ENCODE results near the gene CNOT8.
A peak's percentile ranks its signal among the peaks of the same experiment; 100 is the strongest.
"Not testable (repeated sequence)": the region's sequence is repeated elsewhere in the genome, so short reads cannot be mapped to it uniquely, and the experiment has no call there.

CNOT8 gene

GRCh38 chr5:154823605-154824004, 34.8 kb upstream of the CNOT8 start:
- Mint-ChIP-seq H3K27ac (no peak overlapping the region), H3K4me3 (no peak overlapping the region), H3K27me3 (ENCODE audit: low read depth) (no peaks in the 10 kb centered on the region), H3K4me1 (ENCODE audit: low read depth) (peaks cover 13% of the 10 kb centered on the region), H3K36me3 (ENCODE audit: low read depth) (peaks cover 19% of the 10 kb centered on the region), H3K9me3 (no peaks in the 10 kb centered on the region)
- DNase-seq (ENCODE audit: low spot score), result no peak

GRCh38 chr5:154824070-154824469, 34.4 kb upstream of the CNOT8 start:
- H3K4me1 Mint-ChIP-seq (ENCODE audit: low read depth), result peaks cover 13% of the 10 kb centered on the region
- no peak overlapping the region for H3K27ac Mint-ChIP-seq
- H3K36me3 Mint-ChIP-seq (ENCODE audit: low read depth), result peaks cover 18% of the 10 kb centered on the region
- DNase-seq (ENCODE audit: low spot score), result no peak
- H3K27me3 Mint-ChIP-seq (ENCODE audit: low read depth), result no peaks in the 10 kb centered on the region
- no peaks in the 10 kb centered on the region for H3K9me3 Mint-ChIP-seq
- H3K4me3 Mint-ChIP-seq, result no peak overlapping the region

- no peaks in the 10 kb centered on the region for H3K27me3 Mint-ChIP-seq (ENCODE audit: low read depth)
- no peaks in the 10 kb centered on the region for H3K9me3 Mint-ChIP-seq
- DNase-seq (ENCODE audit: low spot score), result no peak
- H3K27ac Mint-ChIP-seq, result peak overlapping the region; percentile 81
- peak overlapping the region; percentile 66 for H3K4me3 Mint-ChIP-seq
- peaks cover 26% of the 10 kb centered on the region for H3K4me1 Mint-ChIP-seq (ENCODE audit: low read depth)
- H3K36me3 Mint-ChIP-seq (ENCODE audit: low read depth), result peaks cover 21% of the 10 kb centered on the region
Measured at GRCh38 chr5:154829181-154829588, 29.2 kb upstream of the CNOT8 start.

- H3K4me3 Mint-ChIP-seq, result peak overlapping the region; percentile 66
- no peaks in the 10 kb centered on the region for H3K27me3 Mint-ChIP-seq (ENCODE audit: low read depth)
- H3K27ac Mint-ChIP-seq, result peak overlapping the region; percentile 81
- H3K36me3 Mint-ChIP-seq (ENCODE audit: low read depth), result peaks cover 21% of the 10 kb centered on the region
- peak; percentile 20 for DNase-seq (ENCODE audit: low spot score)
- H3K9me3 Mint-ChIP-seq, result no peaks in the 10 kb centered on the region
- peaks cover 31% of the 10 kb centered on the region for H3K4me1 Mint-ChIP-seq (ENCODE audit: low read depth)
Measured at GRCh38 chr5:154829589-154830218, 28.7 kb upstream of the CNOT8 start.

- Mint-ChIP-seq H3K9me3 (no peaks in the 10 kb centered on the region), H3K4me1 (ENCODE audit: low read depth) (peaks cover 31% of the 10 kb centered on the region), H3K4me3 (peak overlapping the region; percentile 66)
Measured at GRCh38 chr5:154830219-154830595, 28.2 kb upstream of the CNOT8 start.

GRCh38 chr5:154830596-154830995, 27.8 kb upstream of the CNOT8 start:
- Mint-ChIP-seq H3K36me3 (ENCODE audit: low read depth) (peaks cover 20% of the 10 kb centered on the region), H3K4me3 (peak overlapping the region; percentile 66), H3K27ac (peak overlapping the region; percentile 81), H3K27me3 (ENCODE audit: low read depth) (no peaks in the 10 kb centered on the region), H3K9me3 (no peaks in the 10 kb centered on the region), H3K4me1 (ENCODE audit: low read depth) (peaks cover 31% of the 10 kb centered on the region)
- DNase-seq (ENCODE audit: low spot score), result no peak

More at GRCh38 chr5:154830219-154830595, 28.2 kb upstream of the CNOT8 start:
- Mint-ChIP-seq H3K27me3 (ENCODE audit: low read depth) (no peaks in the 10 kb centered on the region), H3K27ac (peak overlapping the region; percentile 81), H3K36me3 (ENCODE audit: low read depth) (peaks cover 21% of the 10 kb centered on the region)
- no peak for DNase-seq (ENCODE audit: low spot score)

- H3K4me3 Mint-ChIP-seq, result no peak overlapping the region
- peaks cover 29% of the 10 kb centered on the region for H3K4me1 Mint-ChIP-seq (ENCODE audit: low read depth)
- no peaks in the 10 kb centered on the region for H3K9me3 Mint-ChIP-seq
- DNase-seq (ENCODE audit: low spot score), result no peak
- H3K27ac Mint-ChIP-seq, result no peak overlapping the region
- H3K36me3 Mint-ChIP-seq (ENCODE audit: low read depth), result peaks cover 15% of the 10 kb centered on the region
- H3K27me3 Mint-ChIP-seq (ENCODE audit: low read depth), result no peaks in the 10 kb centered on the region
Measured at GRCh38 chr5:154831451-154831850, 27.0 kb upstream of the CNOT8 start.

- H3K27me3 Mint-ChIP-seq (ENCODE audit: low read depth); H3K27ac Mint-ChIP-seq; H3K4me3 Mint-ChIP-seq; H3K9me3 Mint-ChIP-seq; DNase-seq (ENCODE audit: low spot score): not testable (repeated sequence)
- Mint-ChIP-seq H3K4me1 (ENCODE audit: low read depth) (peaks cover 29% of the 10 kb centered on the region), H3K36me3 (ENCODE audit: low read depth) (peaks cover 12% of the 10 kb centered on the region)
Measured at GRCh38 chr5:154832804-154833203, 25.6 kb upstream of the CNOT8 start.

- H3K27me3 Mint-ChIP-seq (ENCODE audit: low read depth), result no peaks in the 10 kb centered on the region
- no peaks in the 10 kb centered on the region for H3K9me3 Mint-ChIP-seq
- H3K4me3 Mint-ChIP-seq, result no peak overlapping the region
- peaks cover 12% of the 10 kb centered on the region for H3K36me3 Mint-ChIP-seq (ENCODE audit: low read depth)
- no peak overlapping the region for H3K27ac Mint-ChIP-seq
- DNase-seq (ENCODE audit: low spot score), result no peak
- peaks cover 22% of the 10 kb centered on the region for H3K4me1 Mint-ChIP-seq (ENCODE audit: low read depth)
Measured at GRCh38 chr5:154834053-154834452, 24.4 kb upstream of the CNOT8 start.

GRCh38 chr5:154835701-154836052, 22.8 kb upstream of the CNOT8 start:
- not testable (repeated sequence) for H3K9me3 Mint-ChIP-seq; H3K27me3 Mint-ChIP-seq (ENCODE audit: low read depth); DNase-seq (ENCODE audit: low spot score); H3K36me3 Mint-ChIP-seq (ENCODE audit: low read depth); H3K4me1 Mint-ChIP-seq (ENCODE audit: low read depth); H3K4me3 Mint-ChIP-seq; H3K27ac Mint-ChIP-seq

- no peak overlapping the region for H3K27ac Mint-ChIP-seq
- peaks cover 3% of the 10 kb centered on the region for H3K36me3 Mint-ChIP-seq (ENCODE audit: low read depth)
- no peak overlapping the region for H3K4me3 Mint-ChIP-seq
- H3K9me3 Mint-ChIP-seq, result no peaks in the 10 kb centered on the region
- H3K4me1 Mint-ChIP-seq (ENCODE audit: low read depth), result peaks cover 8% of the 10 kb centered on the region
- DNase-seq (ENCODE audit: low spot score), result no peak
- no peaks in the 10 kb centered on the region for H3K27me3 Mint-ChIP-seq (ENCODE audit: low read depth)
Measured at GRCh38 chr5:154836225-154836624, 22.2 kb upstream of the CNOT8 start.

- Mint-ChIP-seq H3K9me3 (no peaks in the 10 kb centered on the region), H3K4me1 (ENCODE audit: low read depth) (peaks cover 8% of the 10 kb centered on the region), H3K36me3 (ENCODE audit: low read depth) (peaks cover 3% of the 10 kb centered on the region), H3K4me3 (no peak overlapping the region), H3K27ac (no peak overlapping the region), H3K27me3 (ENCODE audit: low read depth) (no peaks in the 10 kb centered on the region)
- DNase-seq (ENCODE audit: low spot score), result no peak
Measured at GRCh38 chr5:154837009-154837901, 21.2 kb upstream of the CNOT8 start.

- no peak for DNase-seq (ENCODE audit: low spot score)
- H3K4me3 Mint-ChIP-seq, result no peak overlapping the region
- H3K27ac Mint-ChIP-seq, result no peak overlapping the region
Measured at GRCh38 chr5:154840435-154841272, 17.8 kb upstream of the CNOT8 start.

GRCh38 chr5:154841273-154841661, 17.2 kb upstream of the CNOT8 start:
- Mint-ChIP-seq H3K27ac (no peak overlapping the region), H3K9me3 (no peaks in the 10 kb centered on the region), H3K27me3 (ENCODE audit: low read depth) (no peaks in the 10 kb centered on the region), H3K36me3 (ENCODE audit: low read depth) (no peaks in the 10 kb centered on the region), H3K4me3 (no peak overlapping the region), H3K4me1 (ENCODE audit: low read depth) (peaks cover 2% of the 10 kb centered on the region)
- no peak for DNase-seq (ENCODE audit: low spot score)

More at GRCh38 chr5:154840435-154841272, 17.8 kb upstream of the CNOT8 start:
- H3K9me3 Mint-ChIP-seq, result no peaks in the 10 kb centered on the region
- peaks cover 2% of the 10 kb centered on the region for H3K4me1 Mint-ChIP-seq (ENCODE audit: low read depth)
- no peaks in the 10 kb centered on the region for H3K27me3 Mint-ChIP-seq (ENCODE audit: low read depth)
- H3K36me3 Mint-ChIP-seq (ENCODE audit: low read depth), result no peaks in the 10 kb centered on the region
